ENCODE results near the gene GOLT1A.

The GOLT1A gene

DNA sequence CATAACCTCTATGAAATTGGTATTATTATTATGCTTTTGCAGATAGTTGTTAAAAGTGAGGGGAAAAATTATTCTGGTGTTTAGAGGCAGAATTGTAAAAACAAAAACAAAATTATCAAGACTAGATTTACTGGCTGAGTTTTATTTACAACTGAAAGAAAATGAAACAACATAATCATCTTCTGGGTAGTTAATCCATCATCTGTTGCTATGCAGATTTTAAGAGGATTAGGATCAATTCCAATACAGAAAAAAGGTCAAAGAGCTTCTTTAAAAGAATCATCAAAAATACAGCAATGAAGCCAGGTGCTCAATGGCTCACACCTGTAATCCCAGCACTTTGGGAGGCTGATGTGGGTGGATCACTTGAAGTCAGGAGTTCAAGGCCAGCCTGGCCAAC, 8.3 kb downstream of the GOLT1A start:
- no peak overlapping the region for H3K4me3 ChIP-seq (ENCODE audit: low read depth, low read length)

DNA sequence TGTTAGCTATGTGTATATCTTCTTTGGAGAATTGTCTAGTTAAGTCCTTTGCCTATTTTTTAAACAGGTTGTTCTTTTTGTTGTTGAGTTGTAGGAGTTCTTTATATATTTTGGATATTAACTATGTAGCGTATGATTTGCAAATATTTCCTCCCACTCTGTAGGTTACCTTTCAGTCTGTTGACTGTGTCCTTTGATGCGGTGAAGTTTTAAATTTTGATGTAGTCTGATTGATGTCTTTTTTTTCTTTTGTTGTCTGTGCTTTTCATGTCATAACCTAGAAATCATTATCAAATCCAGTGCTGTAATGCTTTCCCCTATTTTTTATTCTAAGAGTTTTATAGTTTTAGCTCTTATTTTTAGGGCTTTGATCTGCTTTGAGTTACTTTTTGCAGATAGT, 8.8 kb downstream of the GOLT1A start:
- no peak overlapping the region for H3K4me3 ChIP-seq (ENCODE audit: low read depth, low read length)
- TF ChIP-seq, protein P1, sequence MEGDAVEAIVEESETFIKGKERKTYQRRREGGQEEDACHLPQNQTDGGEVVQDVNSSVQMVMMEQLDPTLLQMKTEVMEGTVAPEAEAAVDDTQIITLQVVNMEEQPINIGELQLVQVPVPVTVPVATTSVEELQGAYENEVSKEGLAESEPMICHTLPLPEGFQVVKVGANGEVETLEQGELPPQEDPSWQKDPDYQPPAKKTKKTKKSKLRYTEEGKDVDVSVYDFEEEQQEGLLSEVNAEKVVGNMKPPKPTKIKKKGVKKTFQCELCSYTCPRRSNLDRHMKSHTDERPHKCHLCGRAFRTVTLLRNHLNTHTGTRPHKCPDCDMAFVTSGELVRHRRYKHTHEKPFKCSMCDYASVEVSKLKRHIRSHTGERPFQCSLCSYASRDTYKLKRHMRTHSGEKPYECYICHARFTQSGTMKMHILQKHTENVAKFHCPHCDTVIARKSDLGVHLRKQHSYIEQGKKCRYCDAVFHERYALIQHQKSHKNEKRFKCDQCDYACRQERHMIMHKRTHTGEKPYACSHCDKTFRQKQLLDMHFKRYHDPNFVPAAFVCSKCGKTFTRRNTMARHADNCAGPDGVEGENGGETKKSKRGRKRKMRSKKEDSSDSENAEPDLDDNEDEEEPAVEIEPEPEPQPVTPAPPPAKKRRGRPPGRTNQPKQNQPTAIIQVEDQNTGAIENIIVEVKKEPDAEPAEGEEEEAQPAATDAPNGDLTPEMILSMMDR (IDR thresholded peaks at IDR 0.05; ENCODE audit: borderline replicate concordance, insufficient read depth, low read depth, low read length) = no peak

More for the DNA sequence above, 8.3 kb downstream of the GOLT1A start:
- TF ChIP-seq, protein P1 (IDR thresholded peaks at IDR 0.05; ENCODE audit: borderline replicate concordance, insufficient read depth, low read depth, low read length) = no peak

DNA sequence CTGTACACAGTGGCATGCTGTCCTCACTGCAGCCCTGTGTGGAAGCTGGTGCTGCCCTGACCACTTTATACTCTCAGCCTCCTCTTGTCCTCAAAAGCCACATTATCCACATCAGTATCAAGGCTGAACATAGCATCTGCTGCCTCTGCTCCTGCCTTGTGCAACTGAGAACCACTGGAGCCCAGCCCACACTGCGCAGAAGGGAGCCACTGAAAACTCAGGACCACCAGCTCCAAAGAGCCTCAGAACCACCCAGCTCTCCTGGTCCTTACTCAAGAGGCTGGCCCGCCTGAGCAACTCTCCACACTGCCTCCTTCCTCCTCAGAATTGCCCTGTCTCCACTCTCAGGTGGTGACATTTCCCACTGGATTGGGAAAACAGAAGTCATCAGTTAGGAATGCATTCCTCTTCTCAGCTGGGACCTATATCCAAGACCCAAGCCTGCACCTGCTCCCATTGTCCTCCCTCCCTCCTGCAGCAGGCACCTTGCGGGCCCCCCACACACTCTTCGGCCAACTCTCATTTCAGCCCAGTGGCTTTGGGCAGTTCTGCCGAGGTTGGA, 10.5 kb downstream of the GOLT1A start:
- H3K4me3 ChIP-seq (ENCODE audit: low read depth, low read length) = no peak overlapping the region
- TF ChIP-seq, protein P1 (IDR thresholded peaks at IDR 0.05; ENCODE audit: borderline replicate concordance, insufficient read depth, low read depth, low read length) = no peak

DNA sequence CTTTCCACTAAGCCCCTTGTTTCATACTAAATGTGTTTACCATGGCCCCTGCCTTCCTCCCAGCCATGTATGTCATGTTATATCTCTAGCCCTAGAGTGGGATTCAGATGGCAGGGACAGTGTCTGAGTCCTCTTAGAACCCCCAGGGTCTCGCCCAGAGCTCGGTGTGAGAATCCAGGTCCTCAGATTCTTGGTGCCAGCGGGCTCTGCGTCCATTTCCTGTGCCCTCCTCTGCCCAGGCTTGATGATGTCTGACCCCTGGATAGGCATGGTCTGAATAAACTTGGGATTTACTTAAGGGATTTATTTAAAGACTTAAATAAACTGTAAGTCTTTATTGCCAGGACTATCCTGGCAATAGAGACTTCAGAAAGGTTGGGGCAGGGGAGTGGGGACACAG, 11.3 kb downstream of the GOLT1A start:
- TF ChIP-seq, protein P1 (IDR thresholded peaks at IDR 0.05; ENCODE audit: borderline replicate concordance, insufficient read depth, low read depth, low read length) = no peak
- no peak overlapping the region for H3K4me3 ChIP-seq (ENCODE audit: low read depth, low read length)

DNA sequence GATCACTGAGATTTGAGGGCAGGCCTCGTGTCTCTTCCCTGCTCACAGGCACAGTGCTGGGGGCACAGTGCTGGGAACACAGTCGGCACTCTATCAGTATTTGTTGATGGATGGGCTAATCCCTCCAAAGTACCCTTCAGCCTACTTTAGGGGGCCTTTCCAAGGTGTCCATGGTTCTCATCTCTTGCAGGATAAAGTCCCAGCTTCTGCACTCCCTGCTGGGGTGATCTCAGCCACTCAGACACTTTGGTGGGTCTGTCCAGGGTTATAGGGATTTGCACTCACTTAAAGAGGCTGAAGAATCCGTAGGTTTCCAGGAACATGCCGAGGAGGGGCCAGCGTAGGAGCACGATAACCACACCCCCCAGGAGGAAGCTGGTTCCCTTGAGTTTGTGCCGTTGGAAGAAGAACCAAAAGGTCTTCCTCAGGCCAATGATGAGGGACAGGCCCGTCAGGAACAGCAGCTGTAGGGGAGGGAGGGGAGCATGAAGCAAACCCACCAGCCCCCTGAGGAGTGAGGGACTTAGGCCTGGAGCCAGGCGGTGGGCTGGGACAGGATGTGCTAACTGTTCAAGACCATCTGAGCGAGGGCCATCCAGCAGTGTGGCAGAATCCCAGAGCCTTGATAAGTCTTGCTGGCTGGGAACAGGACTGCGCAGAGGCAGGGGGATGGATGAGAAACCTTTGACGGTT, 12.3 kb downstream of the GOLT1A start:
- TF ChIP-seq, protein P1 (IDR thresholded peaks at IDR 0.05; ENCODE audit: borderline replicate concordance, insufficient read depth, low read depth, low read length) = no peak
- H3K4me3 ChIP-seq (ENCODE audit: low read depth, low read length) = no peak overlapping the region

DNA sequence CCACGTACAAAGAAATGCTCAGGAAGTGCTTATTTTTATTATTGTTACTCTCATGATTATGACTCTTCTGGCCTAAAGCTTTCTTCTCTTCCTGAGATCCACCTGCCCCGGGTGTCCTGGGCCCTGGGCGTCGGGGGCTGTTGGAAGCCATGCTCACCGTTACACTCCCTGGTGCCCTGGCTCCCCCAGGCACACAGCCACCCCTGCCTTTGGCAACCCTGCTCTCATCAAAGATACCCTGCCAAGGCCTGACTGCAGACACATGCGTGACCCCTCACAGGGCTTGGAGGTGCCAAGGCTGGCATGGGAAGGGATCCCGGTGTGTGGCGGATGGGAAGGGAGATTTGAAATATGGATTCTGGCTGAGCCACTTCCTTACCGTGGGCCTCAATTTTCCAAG, 14.2 kb downstream of the GOLT1A start:
- H3K4me3 ChIP-seq (ENCODE audit: low read depth, low read length) = no peak overlapping the region
- TF ChIP-seq, protein P1 (IDR thresholded peaks at IDR 0.05; ENCODE audit: borderline replicate concordance, insufficient read depth, low read depth, low read length) = no peak
